Mucosa of descending colon (tissue), 3 donors: ENCODE data around the gene SLC1A1. TPM values are rescaled to one million over a fixed set of nuclear protein-coding genes. Genes with fewer than 3 reads are reported as not detected.

Experiments used
- ATAC-seq: fragments of 200-7000 bp; cut with Tn5 transposase; one replicate; pipeline ENCODE4 v1.9.1; 2020; ENCODE audit warnings: mild to moderate bottlenecking, moderate library complexity
- DNase-seq, 3 donors: peaks; one replicate each; pipeline ENCODE4 v3.0.0-alpha.2; 2020
- H3K36me3 ChIP-seq: fragments of 200-600 bp; one replicate; pipeline ENCODE4 v1.8.0; 2021; ENCODE audit warnings: low read depth, mild to moderate bottlenecking
- H3K4me1 ChIP-seq: fragments of 200-600 bp; one replicate; pipeline ENCODE4 v1.8.0; 2021; ENCODE audit warnings: low read depth, mild to moderate bottlenecking
- H3K4me3 ChIP-seq: fragments of 200-600 bp; one replicate; pipeline ENCODE4 v1.8.0; 2021; ENCODE audit warnings: mild to moderate bottlenecking
- H3K9me3 ChIP-seq: fragments of 200-600 bp; one replicate; pipeline ENCODE4 v1.8.0; 2021; ENCODE audit warnings: mild to moderate bottlenecking
- CTCF ChIP-seq: fragments of 200-600 bp; IDR thresholded peaks from one replicate; pipeline ENCODE4 v1.8.0; 2022; ENCODE audit warnings: antibody characterized with exemption, mild to moderate bottlenecking
- intact Hi-C, 2 donors: fragments of 100-400 bp; cut with DNase I in 1 of 2; cut with micrococcal nuclease in 1 of 2; formaldehyde crosslinking; loops; one replicate each; pipeline versions ENCODE4 v1.11.0 to v1.11.1; 2022; cut with DNase I, micrococcal nuclease
- total RNA-seq, 3 donors: library from RNA; stranded (reverse); fragmentation: NEBNext Ultra II Directional in 2 of 3; extraction: Animal tissue kit (Norgen Biotek cat#: 25700) in 2 of 3; gene quantifications; one replicate each; pipeline versions ENCODE4 v1.2.1 to v1.2.4, GENCODE V29; 2021 to 2023
- donor health status: DM: no; HTN: no; CAD: no; lungs with moderate emphysema.
- donor health status: DM: no; HTN: no; CAD: no.
- donor health status: DM: no; HTN: yes; CAD: no.

Gene SLC1A1
- total RNA-seq, 3 donors from 2014 or later: 16.8 to 44.8 (median 37.0) TPM

GRCh38 chr9:4620881-4621555 is 130.8 kb downstream of the SLC1A1 start:
- no peaks in the 10 kb centered on the region for H3K36me3 ChIP-seq
- H3K9me3 ChIP-seq: no peaks in the 10 kb centered on the region
- no peak for ATAC-seq
- no peaks in the 10 kb centered on the region for H3K4me1 ChIP-seq
- TF ChIP-seq CTCF: no peak
- no peak for DNase-seq
- H3K4me3 ChIP-seq: no peak overlapping the region
- intact Hi-C loops: no loop called here

GRCh38 chr9:4622016-4622415 is 131.7 kb downstream of the SLC1A1 start:
- no peak for DNase-seq
- H3K4me3 ChIP-seq: no peak overlapping the region
- intact Hi-C loops: no loop called here
- ATAC-seq: no peak
- no peaks in the 10 kb centered on the region for H3K36me3 ChIP-seq
- TF ChIP-seq CTCF: no peak
- no peaks in the 10 kb centered on the region for H3K9me3 ChIP-seq
- no peaks in the 10 kb centered on the region for H3K4me1 ChIP-seq

- ATAC-seq: no peak
- intact Hi-C loops: loop anchor here in 1 of 2 donors (10.0 kb wide), 1 partner anchor 246 kb away; no protein-coding TSS in a partner anchor
- no peaks in the 10 kb centered on the region for H3K4me1 ChIP-seq
Observed at GRCh38 chr9:4630836-4631235, 140.6 kb downstream of the SLC1A1 start.

More at GRCh38 chr9:4630836-4631235, 140.6 kb downstream of the SLC1A1 start:
- no peaks in the 10 kb centered on the region for H3K9me3 ChIP-seq
- no peaks in the 10 kb centered on the region for H3K36me3 ChIP-seq
- H3K4me3 ChIP-seq: no peak overlapping the region
- TF ChIP-seq CTCF: no peak
- DNase-seq: no peak

Other genes with a start within 250 kb of the SLC1A1 start
- 10 to 100 TPM; 14.3 to 25.7 (median 15.8) TPM for gene GLIS3, start 190.4 kb upstream of the SLC1A1 start, total RNA-seq
- 10 to 100 TPM in 2 of 3 donors, 1 to 10 TPM in 1; 9.5 to 21.5 (median 17.2) TPM for gene PLPP6, start 171.8 kb downstream of the SLC1A1 start, total RNA-seq
- gene SPATA6L, start 176.0 kb downstream of the SLC1A1 start, total RNA-seq: 1 to 10 TPM; 4.5 to 4.9 (median 4.7) TPM
- 10 to 100 TPM; 11.1 to 27.1 (median 13.9) TPM for gene CDC37L1, start 189.1 kb downstream of the SLC1A1 start, total RNA-seq